PC-9 (cell line): ENCODE data around the gene OAT.

Experiments used
- CTCF ChIP-seq: fragments of 200-600 bp; sonication (generic); conservative IDR thresholded peaks from 2 replicates; pipeline ENCODE4 v1.6.1; 2017; ENCODE audit warnings: mixed run types, antibody characterized with exemption, mild to moderate bottlenecking, moderate library complexity
- EZH2 ChIP-seq: fragments of 200-600 bp; sonication (generic); IDR thresholded peaks from 2 replicates; pipeline ENCODE4 v1.8.0; 2017; ENCODE audit warnings: antibody characterized with exemption, low read depth

- TF ChIP-seq CTCF (no peak), EZH2 (no peak)
These were observed 39.8 kb upstream of the OAT start for GRCh38 chr10:124458473-124458872.
